Activated CD8-positive, alpha-beta T cell treated with anti-CD3 and anti-CD28 coated beads, Interleukin-2, amount 10 ng/mL, durations not matched to agents 7 days and 5 days (primary cell): Measurements from ENCODE around the gene RAB13. TPM values are rescaled to one million over a fixed set of nuclear protein-coding genes. Genes with fewer than 3 reads are reported as not detected.

Experiments used
- ATAC-seq: fragments of 150-1000 bp; cut with Tn5 transposase; one replicate; pipeline ENCODE4 v1.10.0; 2021; ENCODE audit warnings: moderate library complexity
- CTCF ChIA-PET: fragments of 350-600 bp; sonication (Branson Sonifier 250); formaldehyde crosslinking; loops from one replicate; lab custom pipeline; 2021; ENCODE audit warnings: antibody characterized with exemption; lab: Charles Lee
- POLR2A ChIA-PET: fragments of 350-600 bp; sonication (Branson Sonifier 250); formaldehyde crosslinking; loops from one replicate; lab custom pipeline; 2021; ENCODE audit warnings: antibody characterized with exemption; lab: Charles Lee
- DNase-seq: peaks from one replicate; pipeline ENCODE4 v3.0.0-alpha.2; 2020
- H3K27ac Mint-ChIP-seq: one replicate; pipeline ENCODE4 v1.8.0; 2021; ENCODE audit warnings: mild to moderate bottlenecking, mixed read lengths
- H3K27me3 Mint-ChIP-seq: one replicate; pipeline ENCODE4 v1.8.0; 2021; ENCODE audit warnings: low read depth, mixed read lengths
- H3K36me3 Mint-ChIP-seq: one replicate; pipeline ENCODE4 v1.8.0; 2021; ENCODE audit warnings: low read depth, mixed read lengths
- H3K4me1 Mint-ChIP-seq: one replicate; pipeline ENCODE4 v1.8.0; 2021; ENCODE audit warnings: low read depth, mixed read lengths
- H3K4me3 Mint-ChIP-seq: one replicate; pipeline ENCODE4 v1.8.0; 2021; ENCODE audit warnings: mild to moderate bottlenecking, mixed read lengths
- H3K9me3 Mint-ChIP-seq: one replicate; pipeline ENCODE4 v1.8.0; 2022; ENCODE audit warnings: mixed read lengths; ENCODE audit not compliant: insufficient read depth
- total RNA-seq, 2 experiments: library from RNA; stranded (reverse); gene quantifications; one replicate each; pipeline ENCODE4 v1.2.3, GENCODE V29; 2021

Gene RAB13
- total RNA-seq, 2 experiments from 2014 or later: 5.2 to 6.5 TPM

DNA sequence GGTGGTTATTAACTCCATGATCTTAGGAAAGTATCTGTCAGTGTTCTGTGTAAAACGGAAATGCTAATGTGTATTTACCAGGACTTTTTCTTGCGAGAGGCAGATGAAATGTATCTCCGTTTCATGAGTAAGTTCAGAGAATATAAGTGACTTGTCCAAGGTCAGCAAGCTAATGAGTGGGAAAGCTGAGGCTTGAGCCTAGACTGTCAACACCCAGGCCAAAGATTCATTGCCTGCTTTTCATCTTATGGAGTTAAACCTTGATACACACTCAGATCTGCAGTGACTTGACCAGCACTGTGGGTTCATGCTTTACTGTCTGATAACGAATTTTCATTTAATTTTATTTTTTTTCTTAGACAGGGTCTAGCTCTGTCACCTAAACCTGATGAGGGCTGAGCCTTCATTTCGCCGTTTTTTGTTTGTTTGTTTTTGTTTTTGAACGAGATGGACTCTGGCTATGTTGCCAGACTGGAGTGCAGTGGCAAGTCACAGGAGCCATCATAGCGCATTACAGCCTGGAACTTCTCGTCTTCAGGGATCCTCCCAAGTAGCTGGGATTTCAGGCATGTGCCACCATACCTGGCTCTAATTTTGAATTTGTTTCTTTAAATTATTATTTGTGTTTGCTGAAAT is 7.7 kb downstream of the RAB13 start:
- H3K27me3 Mint-ChIP-seq: no peaks in the 10 kb centered on the region
- H3K4me3 Mint-ChIP-seq: peak overlapping the region; percentile 97
- CTCF ChIA-PET: interaction anchor here (0.8 to 5.6 kb wide), 10 partner anchors 8 to 301 kb away, joined by 3 to 74 read pairs (median 8); partner anchors contain the start of genes CREB3L4, CRTC2, DENND4B and RAB13
- peaks cover 35% of the 10 kb centered on the region for H3K36me3 Mint-ChIP-seq
- H3K9me3 Mint-ChIP-seq: no peaks in the 10 kb centered on the region
- H3K4me1 Mint-ChIP-seq: peaks cover 40% of the 10 kb centered on the region
- DNase-seq (no peak), ATAC-seq (no peak)
- peak overlapping the region; percentile 89 for H3K27ac Mint-ChIP-seq
- POLR2A ChIA-PET: interaction anchor here (0.9 to 5.0 kb wide), 12 partner anchors 8 to 183 kb away, joined by 3 to 62 read pairs (median 5); partner anchors contain the start of genes CREB3L4, CRTC2, DENND4B and GATAD2B

DNA sequence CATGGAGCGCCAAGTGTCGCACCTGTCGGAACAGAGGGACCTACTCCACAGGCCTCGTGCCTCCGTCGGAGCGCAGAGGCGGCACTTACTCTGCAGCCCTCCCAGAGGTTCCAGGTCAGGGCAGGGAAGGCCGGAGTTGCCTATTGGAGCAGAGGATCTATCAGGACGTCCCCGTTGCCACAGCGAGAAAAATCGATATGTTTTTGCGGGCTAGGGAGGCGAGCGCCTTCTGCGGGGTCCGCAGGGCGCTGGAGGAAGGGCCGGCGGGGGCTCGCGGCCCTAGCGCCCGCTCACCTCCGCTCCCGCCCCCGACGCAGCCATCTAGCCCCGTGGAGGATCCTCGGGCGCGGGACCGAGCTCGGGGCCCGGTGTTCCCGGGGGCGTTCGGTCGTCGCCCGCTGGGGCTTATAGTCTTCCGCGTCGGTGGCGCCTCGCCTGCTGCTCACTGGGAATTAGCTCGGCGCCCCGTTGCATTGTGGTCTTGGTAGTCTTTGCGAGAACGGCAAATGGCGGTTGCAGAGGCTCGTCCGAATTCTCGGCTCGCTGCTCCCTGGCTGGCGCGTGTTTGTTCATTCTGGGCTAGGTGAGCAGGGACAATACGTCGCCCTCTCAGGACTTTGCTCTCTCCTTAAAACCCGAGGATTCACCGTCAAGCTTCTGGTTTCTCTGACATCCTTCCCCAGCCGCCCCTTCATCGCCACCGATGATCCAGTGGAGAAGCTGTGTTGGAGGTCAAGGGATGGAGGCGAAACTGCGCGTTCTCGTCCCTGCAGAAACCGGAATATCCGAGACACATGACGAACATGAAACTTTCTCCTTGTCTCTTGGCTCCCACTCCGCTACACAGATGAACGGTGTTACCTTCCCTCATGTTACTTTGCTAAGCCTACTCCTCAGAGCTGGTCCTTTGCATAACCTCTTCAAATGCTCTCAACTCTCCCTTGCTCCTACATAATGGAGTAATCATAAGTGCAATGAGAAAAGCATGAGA is 8.6 kb downstream of the RAB13 start, which contains the start of gene JTB:
Gene JTB (minus strand): TSS at position 425 of the 991 bp plus-strand sequence. CDS start 422 bp downstream, at position 3.
- ChIA-PET POLR2A (interaction anchor here (0.6 to 5.0 kb wide), 18 partner anchors 9 to 1632 kb away, joined by 3 to 62 read pairs (median 3); partner anchors contain the start of genes CREB3L4, CRTC2, DENND4B and GATAD2B), CTCF (interaction anchor here (0.8 to 5.6 kb wide), 11 partner anchors 9 to 357 kb away, joined by 3 to 74 read pairs (median 5); partner anchors contain the start of genes CREB3L4, CRTC2, DENND4B and RAB13)
- Mint-ChIP-seq H3K9me3 (no peaks in the 10 kb centered on the region), H3K36me3 (peaks cover 44% of the 10 kb centered on the region), H3K4me1 (peaks cover 48% of the 10 kb centered on the region), H3K27ac (peak within 1 kb of the TSS; percentile 93), H3K27me3 (no peaks in the 10 kb centered on the region), H3K4me3 (peak within 1 kb of the TSS; percentile 97)
- DNase-seq (peak; percentile 91), ATAC-seq (peak; percentile 96)

- Mint-ChIP-seq H3K27me3 (no peaks in the 10 kb centered on the region), H3K36me3 (peaks cover 50% of the 10 kb centered on the region), H3K4me3 (peak overlapping the region; percentile 97), H3K4me1 (peaks cover 55% of the 10 kb centered on the region), H3K27ac (peak overlapping the region; percentile 93), H3K9me3 (no peaks in the 10 kb centered on the region)
- DNase-seq (no peak), ATAC-seq (no peak)
- ChIA-PET CTCF (interaction anchor here (1.0 to 5.6 kb wide), 8 partner anchors 10 to 358 kb away, joined by 3 to 74 read pairs (median 11); partner anchors contain the start of genes CREB3L4, CRTC2, DENND4B and RAB13), POLR2A (interaction anchor here (0.9 to 5.0 kb wide), 14 partner anchors 10 to 305 kb away, joined by 3 to 62 read pairs (median 6); partner anchors contain the start of genes CREB3L4, CRTC2, DENND4B and RAB13)
These were observed 9.3 kb downstream of the RAB13 start for GRCh38 chr1:153976819-153977249.

DNA sequence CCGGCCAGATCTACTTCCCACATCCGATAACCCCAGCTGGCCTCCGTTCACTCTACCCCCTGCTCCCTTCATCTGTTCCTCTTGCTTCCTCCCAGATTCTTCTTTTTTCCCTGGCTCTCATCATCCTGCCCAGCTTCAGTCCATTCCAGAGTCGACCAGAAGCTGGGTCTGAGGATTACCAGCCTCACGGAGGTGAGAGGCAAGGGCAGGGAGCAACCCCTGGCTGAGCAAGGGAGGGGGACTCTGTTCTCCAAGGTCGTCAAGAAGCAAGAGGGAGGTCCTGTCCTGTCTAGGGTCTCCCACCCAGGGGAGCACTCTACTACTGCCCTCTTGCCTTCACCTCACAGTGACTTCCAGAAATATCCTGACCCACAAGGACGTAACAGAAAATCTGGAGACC is 12.6 kb downstream of the RAB13 start:
- H3K4me3 Mint-ChIP-seq: no peak overlapping the region
- ChIA-PET POLR2A (interaction anchor here (1.8 kb wide), 1 partner anchor 10 kb away, joined by 4 read pairs; the partner anchor contains the start of gene SLC39A1), CTCF (interaction anchor here (5.6 kb wide), 1 partner anchor 13 kb away, joined by 74 read pairs; the partner anchor contains the start of gene RAB13)
- DNase-seq: no peak
- H3K4me1 Mint-ChIP-seq: peaks cover 59% of the 10 kb centered on the region
- H3K36me3 Mint-ChIP-seq: peaks cover 50% of the 10 kb centered on the region
- no peaks in the 10 kb centered on the region for H3K27me3 Mint-ChIP-seq
- ATAC-seq: no peak
- no peak overlapping the region for H3K27ac Mint-ChIP-seq
- no peaks in the 10 kb centered on the region for H3K9me3 Mint-ChIP-seq

GRCh38 chr1:153973071-153973470 is 13.1 kb downstream of the RAB13 start:
- ChIA-PET POLR2A (interaction anchor here (1.3 to 1.8 kb wide), 2 partner anchors 10 to 18 kb away, joined by 4 to 6 read pairs; partner anchors contain the start of genes RPS27 and SLC39A1), CTCF (no interaction called here)
- DNase-seq (no peak), ATAC-seq (no peak)
- peaks cover 50% of the 10 kb centered on the region for H3K36me3 Mint-ChIP-seq
- no peak overlapping the region for H3K4me3 Mint-ChIP-seq
- no peaks in the 10 kb centered on the region for H3K27me3 Mint-ChIP-seq
- H3K27ac Mint-ChIP-seq: no peak overlapping the region
- peaks cover 57% of the 10 kb centered on the region for H3K4me1 Mint-ChIP-seq
- no peaks in the 10 kb centered on the region for H3K9me3 Mint-ChIP-seq

GRCh38 chr1:153970346-153970745 is 15.8 kb downstream of the RAB13 start:
- CTCF ChIA-PET: interaction anchor here (1.6 kb wide), 1 partner anchor 17 kb away, joined by 5 read pairs; no protein-coding TSS in a partner anchor
- POLR2A ChIA-PET: interaction anchor here (1.0 kb wide), 2 partner anchors 16 to 20 kb away, joined by 3 read pairs; partner anchors contain the start of genes RAB13 and RPS27
- no peaks in the 10 kb centered on the region for H3K27me3 Mint-ChIP-seq
- H3K27ac Mint-ChIP-seq: no peak overlapping the region
- ATAC-seq: no peak
- H3K36me3 Mint-ChIP-seq: peaks cover 36% of the 10 kb centered on the region
- no peak for DNase-seq
- H3K9me3 Mint-ChIP-seq: no peaks in the 10 kb centered on the region
- no peak overlapping the region for H3K4me3 Mint-ChIP-seq
- peaks cover 60% of the 10 kb centered on the region for H3K4me1 Mint-ChIP-seq

GRCh38 chr1:153968972-153969371 is 17.2 kb downstream of the RAB13 start:
- H3K27ac Mint-ChIP-seq: no peak overlapping the region
- DNase-seq: no peak
- H3K27me3 Mint-ChIP-seq: no peaks in the 10 kb centered on the region
- peaks cover 24% of the 10 kb centered on the region for H3K36me3 Mint-ChIP-seq
- no peak for ATAC-seq
- H3K4me1 Mint-ChIP-seq: peaks cover 57% of the 10 kb centered on the region
- ChIA-PET CTCF (interaction anchor here (0.8 to 7.4 kb wide), 5 partner anchors 8 to 147 kb away, joined by 3 to 109 read pairs (median 30); partner anchors contain the start of genes CRTC2, JTB and RAB13), POLR2A (interaction anchor here (1.2 to 4.1 kb wide), 3 partner anchors 12 to 22 kb away, joined by 3 to 34 read pairs (median 24); partner anchors contain the start of genes CRTC2, DENND4B and RPS27)
- H3K9me3 Mint-ChIP-seq: no peaks in the 10 kb centered on the region
- H3K4me3 Mint-ChIP-seq: no peak overlapping the region

DNA sequence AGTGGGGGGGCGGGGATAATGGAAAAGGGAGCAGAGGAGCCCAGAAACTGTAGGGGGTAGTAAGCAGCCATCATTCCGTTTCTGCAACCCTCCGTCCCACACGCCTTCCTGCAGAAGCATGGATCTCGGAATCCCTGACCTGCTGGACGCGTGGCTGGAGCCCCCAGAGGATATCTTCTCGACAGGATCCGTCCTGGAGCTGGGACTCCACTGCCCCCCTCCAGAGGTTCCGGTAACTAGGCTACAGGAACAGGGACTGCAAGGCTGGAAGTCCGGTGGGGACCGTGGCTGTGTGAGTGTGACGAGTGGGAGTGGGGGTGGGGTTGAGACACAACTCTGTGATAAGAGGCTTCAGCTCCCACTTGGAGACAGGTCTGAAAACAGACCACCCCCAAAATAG is 17.7 kb downstream of the RAB13 start:
- H3K4me1 Mint-ChIP-seq: peaks cover 61% of the 10 kb centered on the region
- no peaks in the 10 kb centered on the region for H3K9me3 Mint-ChIP-seq
- peak overlapping the region; percentile 93 for H3K27ac Mint-ChIP-seq

GRCh38 chr1:153968000-153968363 is 18.2 kb downstream of the RAB13 start:
- Mint-ChIP-seq H3K27ac (peak overlapping the region; percentile 93), H3K4me1 (peaks cover 58% of the 10 kb centered on the region), H3K36me3 (peaks cover 14% of the 10 kb centered on the region), H3K27me3 (no peaks in the 10 kb centered on the region), H3K4me3 (peak overlapping the region; percentile 86), H3K9me3 (no peaks in the 10 kb centered on the region)
- no peak for ATAC-seq
- CTCF ChIA-PET: interaction anchor here (0.8 to 7.4 kb wide), 12 partner anchors 9 to 296 kb away, joined by 3 to 109 read pairs (median 4); partner anchors contain the start of genes CRTC2, DENND4B, GATAD2B and JTB
- POLR2A ChIA-PET: interaction anchor here (0.6 to 4.1 kb wide), 23 partner anchors 9 to 428 kb away, joined by 3 to 62 read pairs (median 5); partner anchors contain the start of genes CRTC2, DENND4B, GATAD2B and JTB
- no peak for DNase-seq

More for the DNA sequence above, 17.7 kb downstream of the RAB13 start:
- no peak for DNase-seq
- no peak for ATAC-seq
- POLR2A ChIA-PET: interaction anchor here (1.2 to 4.1 kb wide), 6 partner anchors 9 to 46 kb away, joined by 3 to 62 read pairs (median 24); partner anchors contain the start of genes CRTC2, DENND4B, GATAD2B and JTB
- Mint-ChIP-seq H3K36me3 (peaks cover 19% of the 10 kb centered on the region), H3K27me3 (no peaks in the 10 kb centered on the region), H3K4me3 (peak overlapping the region; percentile 86)
- CTCF ChIA-PET: interaction anchor here (0.8 to 7.4 kb wide), 8 partner anchors 9 to 213 kb away, joined by 3 to 109 read pairs (median 6); partner anchors contain the start of genes CRTC2, JTB, RAB13 and RPS27
